ENCODE data around the gene SH3RF3.

Gene SH3RF3

DNA sequence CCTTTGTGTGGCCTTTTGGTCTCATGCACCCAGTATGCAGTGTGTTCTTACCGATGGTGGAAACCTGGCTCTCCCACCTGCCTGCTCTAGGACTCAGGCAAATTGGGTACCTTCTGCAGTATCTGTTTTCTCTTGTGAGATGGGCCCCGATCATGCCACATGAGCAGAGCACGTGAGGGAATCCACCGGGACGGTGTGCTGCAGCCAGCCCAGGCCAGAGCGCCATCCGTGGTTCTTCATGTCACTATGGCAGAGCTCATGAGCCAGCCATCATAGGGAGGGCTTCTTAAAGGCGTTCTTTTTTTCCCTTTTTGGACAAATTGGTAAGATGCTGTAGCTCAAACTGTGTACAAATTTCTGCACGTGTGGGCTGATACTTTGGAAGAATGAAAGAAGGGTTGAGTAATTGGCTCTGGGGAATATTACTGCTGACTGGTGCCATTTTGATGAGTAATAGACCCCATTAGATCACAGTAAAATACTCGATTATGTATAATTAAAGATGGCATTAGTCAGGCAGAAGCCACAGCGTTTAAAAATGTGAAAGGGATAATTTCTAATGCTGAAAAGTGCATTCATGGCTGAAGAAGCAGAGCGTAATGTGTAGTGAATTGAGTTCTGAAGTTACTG lies 19.2 kb downstream of the SH3RF3 start:
- TF ChIP-seq, protein P1, sequence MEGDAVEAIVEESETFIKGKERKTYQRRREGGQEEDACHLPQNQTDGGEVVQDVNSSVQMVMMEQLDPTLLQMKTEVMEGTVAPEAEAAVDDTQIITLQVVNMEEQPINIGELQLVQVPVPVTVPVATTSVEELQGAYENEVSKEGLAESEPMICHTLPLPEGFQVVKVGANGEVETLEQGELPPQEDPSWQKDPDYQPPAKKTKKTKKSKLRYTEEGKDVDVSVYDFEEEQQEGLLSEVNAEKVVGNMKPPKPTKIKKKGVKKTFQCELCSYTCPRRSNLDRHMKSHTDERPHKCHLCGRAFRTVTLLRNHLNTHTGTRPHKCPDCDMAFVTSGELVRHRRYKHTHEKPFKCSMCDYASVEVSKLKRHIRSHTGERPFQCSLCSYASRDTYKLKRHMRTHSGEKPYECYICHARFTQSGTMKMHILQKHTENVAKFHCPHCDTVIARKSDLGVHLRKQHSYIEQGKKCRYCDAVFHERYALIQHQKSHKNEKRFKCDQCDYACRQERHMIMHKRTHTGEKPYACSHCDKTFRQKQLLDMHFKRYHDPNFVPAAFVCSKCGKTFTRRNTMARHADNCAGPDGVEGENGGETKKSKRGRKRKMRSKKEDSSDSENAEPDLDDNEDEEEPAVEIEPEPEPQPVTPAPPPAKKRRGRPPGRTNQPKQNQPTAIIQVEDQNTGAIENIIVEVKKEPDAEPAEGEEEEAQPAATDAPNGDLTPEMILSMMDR (IDR thresholded peaks at IDR 0.05; ENCODE audit: insufficient read depth, low read depth, low read length, missing control alignments) = no peak
- no peak for DNase-seq (ENCODE audit: low read depth)
- no peak overlapping the region for H3K4me3 ChIP-seq (ENCODE audit: low read depth, low read length)

DNA sequence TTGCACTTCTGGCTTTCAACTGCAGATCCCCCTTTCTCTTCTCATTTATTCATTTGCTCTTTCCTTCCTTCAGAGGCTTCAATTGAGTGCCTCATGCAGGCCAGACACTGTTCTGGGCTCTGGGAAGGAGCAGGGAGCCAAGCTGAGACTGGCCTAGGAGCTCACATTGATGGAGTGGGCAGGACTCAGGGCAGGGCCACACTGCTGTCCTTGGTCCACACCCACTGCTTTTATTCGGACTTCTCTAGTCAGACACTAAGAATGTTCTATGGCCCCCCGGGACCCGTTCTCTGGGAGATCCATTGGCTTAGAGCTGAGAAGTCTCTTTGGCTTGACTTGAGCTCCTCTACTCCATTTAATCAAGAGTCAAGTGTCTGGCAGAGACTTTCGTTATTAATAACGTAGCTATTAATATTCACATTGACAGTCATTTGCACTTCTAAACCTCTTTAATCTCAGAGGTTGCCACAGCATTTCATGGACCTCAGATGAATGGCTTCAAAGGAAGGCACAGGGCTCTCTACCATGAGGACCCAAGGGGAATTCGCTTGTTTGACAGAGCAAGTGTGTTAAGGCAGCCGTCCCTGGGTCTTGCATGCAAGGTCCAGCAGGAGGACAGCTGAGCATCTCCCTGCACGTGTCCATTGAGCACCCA lies 20.1 kb downstream of the SH3RF3 start:
- H3K4me3 ChIP-seq (ENCODE audit: low read depth, low read length) = no peak overlapping the region
- TF ChIP-seq, protein P1 (IDR thresholded peaks at IDR 0.05; ENCODE audit: insufficient read depth, low read depth, low read length, missing control alignments) = no peak
- peak; percentile 68 for DNase-seq (ENCODE audit: low read depth)

DNA sequence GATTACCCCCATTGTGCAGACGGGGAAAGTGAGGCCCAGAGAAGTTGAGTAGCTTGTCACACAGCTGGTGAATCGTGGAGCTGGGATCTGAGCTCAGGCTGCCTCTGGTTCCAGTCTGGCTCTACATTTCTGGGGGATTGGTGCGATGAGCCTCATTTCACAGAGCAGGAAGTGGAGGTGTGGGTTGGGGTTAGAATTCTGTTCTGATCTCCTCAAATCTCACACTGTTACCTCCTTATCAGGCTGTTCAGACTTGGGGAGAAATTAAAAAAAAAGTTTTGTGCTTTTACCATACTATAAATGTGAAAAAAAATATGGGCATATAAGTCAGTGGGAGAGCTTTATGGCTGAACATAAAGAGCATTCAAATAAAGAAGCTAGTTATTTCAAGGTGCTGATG lies 21.6 kb downstream of the SH3RF3 start:
- H3K4me3 ChIP-seq (ENCODE audit: low read depth, low read length) = no peak overlapping the region
- TF ChIP-seq, protein P1 (IDR thresholded peaks at IDR 0.05; ENCODE audit: insufficient read depth, low read depth, low read length, missing control alignments) = no peak
- DNase-seq (ENCODE audit: low read depth) = no peak

DNA sequence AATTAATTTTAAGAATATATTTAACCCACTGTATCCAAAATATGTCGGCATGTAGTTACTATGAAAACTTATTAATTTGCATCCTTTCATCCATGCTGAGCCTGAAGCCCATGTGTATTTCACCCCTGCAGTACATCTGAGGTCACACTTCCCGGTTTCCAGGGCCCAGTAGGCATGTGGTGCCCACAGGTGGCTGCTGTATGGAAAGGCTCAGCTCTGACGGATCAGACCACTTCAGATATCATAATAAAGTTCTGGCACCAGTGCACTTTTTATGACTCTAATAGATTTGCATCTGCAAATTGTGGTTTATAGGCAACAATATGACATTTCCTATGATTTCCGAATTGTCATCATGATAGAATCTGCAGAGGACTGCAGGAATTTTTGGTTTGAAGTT lies 22.5 kb downstream of the SH3RF3 start:
- TF ChIP-seq, protein P1 (IDR thresholded peaks at IDR 0.05; ENCODE audit: insufficient read depth, low read depth, low read length, missing control alignments) = no peak
- DNase-seq (ENCODE audit: low read depth) = no peak
- H3K4me3 ChIP-seq (ENCODE audit: low read depth, low read length) = no peak overlapping the region

DNA sequence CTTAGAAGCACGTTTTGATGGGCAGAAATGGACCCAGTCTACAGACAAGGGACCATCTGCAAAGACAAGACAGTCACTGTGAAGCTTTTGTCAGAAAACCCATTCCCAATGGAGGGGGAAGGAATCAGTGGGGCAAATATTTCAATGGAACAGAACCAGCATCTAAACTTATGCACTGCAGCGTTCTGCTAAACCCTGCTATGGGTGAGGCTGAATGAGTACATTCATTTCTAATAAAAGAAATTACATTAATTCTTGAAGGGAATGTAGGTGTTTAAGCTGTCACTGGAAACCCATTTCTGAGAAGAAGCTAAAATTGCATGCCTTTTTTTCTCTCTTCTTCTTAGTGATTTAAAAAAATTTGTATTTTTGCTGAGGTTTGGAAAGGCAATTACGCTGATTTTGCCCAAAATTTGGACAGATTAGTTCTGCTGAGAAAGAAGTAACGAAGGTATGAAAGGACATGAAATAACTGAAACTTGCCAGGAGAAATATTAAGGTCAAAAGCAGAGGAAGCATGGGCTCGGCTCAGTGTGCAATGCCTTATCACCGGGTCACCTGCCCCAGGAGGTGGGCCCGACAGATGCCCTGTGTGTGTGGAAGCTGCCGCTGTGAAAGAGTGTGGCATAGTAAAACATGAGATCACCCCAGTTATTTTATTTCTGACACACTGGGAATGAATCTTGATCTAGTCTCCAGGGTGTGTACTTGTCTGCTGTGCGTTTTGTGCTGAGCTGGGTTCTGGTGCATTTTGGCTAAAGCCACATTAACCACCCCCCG lies 24.2 kb downstream of the SH3RF3 start:
- DNase-seq (ENCODE audit: low read depth) = no peak
- TF ChIP-seq, protein P1 (IDR thresholded peaks at IDR 0.05; ENCODE audit: insufficient read depth, low read depth, low read length, missing control alignments) = no peak
- H3K4me3 ChIP-seq (ENCODE audit: low read depth, low read length) = no peak overlapping the region

DNA sequence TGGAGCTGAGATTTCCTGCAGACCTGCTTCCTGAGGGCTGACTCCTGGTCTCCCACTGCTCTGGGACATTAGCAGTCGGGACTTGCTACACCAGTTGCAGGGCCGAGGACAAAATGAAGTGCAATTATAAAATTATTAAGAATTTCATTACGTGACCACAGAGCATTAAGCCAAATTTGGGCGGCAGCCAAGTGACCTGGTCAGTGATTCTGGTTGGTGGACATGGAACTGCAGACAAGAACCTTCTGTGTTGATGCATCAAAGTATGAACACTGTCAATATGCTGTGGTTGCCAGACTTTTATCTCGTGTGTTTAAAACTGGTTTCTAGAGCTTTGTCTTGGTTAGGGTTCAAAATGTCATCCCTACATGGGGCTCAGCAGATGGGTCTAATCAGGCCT lies 24.8 kb downstream of the SH3RF3 start:
- TF ChIP-seq, protein P1 (IDR thresholded peaks at IDR 0.05; ENCODE audit: insufficient read depth, low read depth, low read length, missing control alignments) = no peak
- DNase-seq (ENCODE audit: low read depth) = no peak
- no peak overlapping the region for H3K4me3 ChIP-seq (ENCODE audit: low read depth, low read length)
